Activated CD8-positive, alpha-beta T cell treated with anti-CD3 and anti-CD28 coated beads for 36 hours (primary cell): Measurements from ENCODE around the gene SH3GL2. TPM values are rescaled to one million over a fixed set of nuclear protein-coding genes. Genes with fewer than 3 reads are reported as not detected.

Experiments used
- ATAC-seq: fragments of 200-7000 bp; cut with Tn5 transposase; one replicate; pipeline ENCODE4 v1.10.0; 2021; ENCODE audit warnings: mild to moderate bottlenecking, moderate library complexity
- CTCF ChIA-PET: fragments of 350-600 bp; sonication (Branson Sonifier 250); formaldehyde crosslinking; loops from one replicate; lab custom pipeline; 2021; ENCODE audit warnings: antibody characterized with exemption; lab: Charles Lee
- POLR2A ChIA-PET: fragments of 350-600 bp; sonication (Branson Sonifier 250); formaldehyde crosslinking; loops from one replicate; lab custom pipeline; 2021; ENCODE audit warnings: antibody characterized with exemption; lab: Charles Lee
- DNase-seq: peaks from one replicate; pipeline ENCODE4 v3.0.0-alpha.2; 2020
- H3K27ac Mint-ChIP-seq: one replicate; pipeline ENCODE4 v1.8.0; 2021; ENCODE audit warnings: mild to moderate bottlenecking, mixed read lengths
- H3K27me3 Mint-ChIP-seq: one replicate; pipeline ENCODE4 v1.8.0; 2021; ENCODE audit warnings: mixed read lengths
- H3K36me3 Mint-ChIP-seq: one replicate; pipeline ENCODE4 v1.8.0; 2021; ENCODE audit warnings: low read depth, mixed read lengths
- H3K4me1 Mint-ChIP-seq: one replicate; pipeline ENCODE4 v1.8.0; 2021; ENCODE audit warnings: low read depth, mixed read lengths
- H3K4me3 Mint-ChIP-seq: one replicate; pipeline ENCODE4 v1.8.0; 2021; ENCODE audit warnings: mild to moderate bottlenecking, moderate library complexity, mixed read lengths
- H3K9me3 Mint-ChIP-seq: one replicate; pipeline ENCODE4 v1.8.0; 2021; ENCODE audit warnings: mixed read lengths
- intact Hi-C: fragments of 100-400 bp; cut with micrococcal nuclease; formaldehyde crosslinking; loops from one replicate; pipeline ENCODE4 v1.10.0; 2022
- total RNA-seq, 2 experiments: library from RNA; stranded (reverse); gene quantifications; one replicate each; pipeline ENCODE4 v1.2.3, GENCODE V29; 2021
- TF ChIP-seq, protein P1 (sequence below): fragments of 200-600 bp; IDR thresholded peaks from one replicate; pipeline ENCODE4 v1.8.0; 2022; ENCODE audit warnings: antibody characterized with exemption, mild to moderate bottlenecking

Gene SH3GL2
- total RNA-seq, 2 experiments from 2014 or later, result not detected

DNA sequence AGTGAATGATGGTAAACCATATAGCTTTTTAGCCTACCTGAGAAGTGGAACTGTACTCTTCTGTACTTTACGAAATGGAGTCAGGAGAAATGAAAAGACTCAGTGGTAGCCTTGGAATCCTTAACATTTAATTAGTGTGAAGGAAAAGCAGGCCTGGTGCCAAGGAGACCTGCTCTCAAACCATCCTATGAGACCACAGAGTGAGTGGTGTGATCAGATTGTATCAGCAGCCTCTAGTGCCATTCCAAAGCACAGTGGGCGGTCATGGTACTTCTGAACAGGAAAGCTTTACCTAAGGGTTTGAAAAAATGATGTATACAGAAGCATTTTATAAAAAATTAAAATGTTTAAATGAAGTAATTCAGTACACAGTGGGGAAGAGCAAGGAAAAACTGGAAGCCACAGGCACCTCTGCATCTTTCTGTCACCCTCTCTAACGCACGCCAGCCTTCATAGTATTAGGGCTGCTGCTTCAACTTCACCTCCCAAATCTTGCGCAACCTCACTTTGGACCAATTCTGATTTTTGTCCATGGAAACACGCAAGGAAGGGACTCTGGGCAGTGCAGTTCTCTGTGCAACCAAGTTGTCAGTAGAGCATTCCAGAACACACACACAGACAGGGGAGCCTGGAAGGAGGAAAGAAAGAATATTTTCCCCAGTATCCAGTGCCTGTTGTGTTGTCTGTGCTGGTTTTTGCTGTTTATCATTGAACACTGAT is 203.7 kb downstream of the SH3GL2 start:
- Mint-ChIP-seq H3K4me1 (no peaks in the 10 kb centered on the region), H3K4me3 (no peak overlapping the region), H3K27ac (no peak overlapping the region), H3K36me3 (no peaks in the 10 kb centered on the region), H3K27me3 (no peaks in the 10 kb centered on the region), H3K9me3 (peaks cover 2% of the 10 kb centered on the region)
- no peak for ATAC-seq
- CTCF ChIA-PET, result no interaction called here
- DNase-seq, result no peak
- TF ChIP-seq, protein P1, sequence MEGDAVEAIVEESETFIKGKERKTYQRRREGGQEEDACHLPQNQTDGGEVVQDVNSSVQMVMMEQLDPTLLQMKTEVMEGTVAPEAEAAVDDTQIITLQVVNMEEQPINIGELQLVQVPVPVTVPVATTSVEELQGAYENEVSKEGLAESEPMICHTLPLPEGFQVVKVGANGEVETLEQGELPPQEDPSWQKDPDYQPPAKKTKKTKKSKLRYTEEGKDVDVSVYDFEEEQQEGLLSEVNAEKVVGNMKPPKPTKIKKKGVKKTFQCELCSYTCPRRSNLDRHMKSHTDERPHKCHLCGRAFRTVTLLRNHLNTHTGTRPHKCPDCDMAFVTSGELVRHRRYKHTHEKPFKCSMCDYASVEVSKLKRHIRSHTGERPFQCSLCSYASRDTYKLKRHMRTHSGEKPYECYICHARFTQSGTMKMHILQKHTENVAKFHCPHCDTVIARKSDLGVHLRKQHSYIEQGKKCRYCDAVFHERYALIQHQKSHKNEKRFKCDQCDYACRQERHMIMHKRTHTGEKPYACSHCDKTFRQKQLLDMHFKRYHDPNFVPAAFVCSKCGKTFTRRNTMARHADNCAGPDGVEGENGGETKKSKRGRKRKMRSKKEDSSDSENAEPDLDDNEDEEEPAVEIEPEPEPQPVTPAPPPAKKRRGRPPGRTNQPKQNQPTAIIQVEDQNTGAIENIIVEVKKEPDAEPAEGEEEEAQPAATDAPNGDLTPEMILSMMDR, result no peak
- intact Hi-C loops, result no loop called here
- POLR2A ChIA-PET, result no interaction called here

DNA sequence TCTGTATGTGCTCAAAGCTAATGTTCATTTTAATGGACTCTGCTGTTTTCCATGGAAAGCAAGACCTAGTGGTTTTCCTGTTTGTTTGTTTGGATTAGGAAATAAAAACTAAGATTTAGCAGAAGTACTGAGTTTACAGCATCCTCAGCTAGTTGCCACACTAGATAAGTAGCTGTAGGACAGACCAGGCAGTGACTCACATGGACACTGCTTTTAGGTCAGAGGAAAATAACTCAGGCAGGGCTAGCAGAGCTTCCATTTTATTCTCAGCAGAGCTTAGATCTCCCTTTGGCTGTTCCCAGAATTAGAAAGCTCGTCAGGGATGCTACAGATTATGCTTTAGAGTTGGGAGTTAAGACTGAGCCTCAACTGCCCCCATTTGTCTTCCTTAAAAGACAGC is 204.4 kb downstream of the SH3GL2 start:
- peaks cover 2% of the 10 kb centered on the region for H3K9me3 Mint-ChIP-seq
- DNase-seq (no peak), ATAC-seq (no peak)
- H3K27ac Mint-ChIP-seq, result no peak overlapping the region
- intact Hi-C loops, result no loop called here
- TF ChIP-seq, protein P1, result no peak
- POLR2A ChIA-PET, result no interaction called here
- no peak overlapping the region for H3K4me3 Mint-ChIP-seq
- H3K27me3 Mint-ChIP-seq, result no peaks in the 10 kb centered on the region
- CTCF ChIA-PET, result no interaction called here
- H3K36me3 Mint-ChIP-seq, result no peaks in the 10 kb centered on the region
- H3K4me1 Mint-ChIP-seq, result no peaks in the 10 kb centered on the region

DNA sequence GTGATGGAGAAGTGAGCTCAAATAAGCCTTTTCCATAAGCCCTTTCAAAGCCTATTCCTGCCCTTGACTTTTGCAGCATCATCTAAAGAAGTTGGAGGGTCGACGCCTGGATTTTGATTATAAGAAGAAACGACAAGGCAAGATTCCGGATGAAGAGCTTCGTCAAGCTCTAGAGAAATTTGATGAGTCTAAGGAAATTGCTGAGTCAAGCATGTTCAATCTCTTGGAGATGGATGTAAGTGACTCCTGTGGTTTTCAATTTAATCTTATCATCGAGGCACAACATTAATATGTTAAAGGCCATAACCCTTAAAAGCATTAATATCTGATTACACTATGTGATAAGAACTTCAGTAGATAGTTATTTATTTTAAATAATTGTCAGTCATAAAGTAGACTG is 210.4 kb downstream of the SH3GL2 start:
- intact Hi-C loops, result no loop called here

DNA sequence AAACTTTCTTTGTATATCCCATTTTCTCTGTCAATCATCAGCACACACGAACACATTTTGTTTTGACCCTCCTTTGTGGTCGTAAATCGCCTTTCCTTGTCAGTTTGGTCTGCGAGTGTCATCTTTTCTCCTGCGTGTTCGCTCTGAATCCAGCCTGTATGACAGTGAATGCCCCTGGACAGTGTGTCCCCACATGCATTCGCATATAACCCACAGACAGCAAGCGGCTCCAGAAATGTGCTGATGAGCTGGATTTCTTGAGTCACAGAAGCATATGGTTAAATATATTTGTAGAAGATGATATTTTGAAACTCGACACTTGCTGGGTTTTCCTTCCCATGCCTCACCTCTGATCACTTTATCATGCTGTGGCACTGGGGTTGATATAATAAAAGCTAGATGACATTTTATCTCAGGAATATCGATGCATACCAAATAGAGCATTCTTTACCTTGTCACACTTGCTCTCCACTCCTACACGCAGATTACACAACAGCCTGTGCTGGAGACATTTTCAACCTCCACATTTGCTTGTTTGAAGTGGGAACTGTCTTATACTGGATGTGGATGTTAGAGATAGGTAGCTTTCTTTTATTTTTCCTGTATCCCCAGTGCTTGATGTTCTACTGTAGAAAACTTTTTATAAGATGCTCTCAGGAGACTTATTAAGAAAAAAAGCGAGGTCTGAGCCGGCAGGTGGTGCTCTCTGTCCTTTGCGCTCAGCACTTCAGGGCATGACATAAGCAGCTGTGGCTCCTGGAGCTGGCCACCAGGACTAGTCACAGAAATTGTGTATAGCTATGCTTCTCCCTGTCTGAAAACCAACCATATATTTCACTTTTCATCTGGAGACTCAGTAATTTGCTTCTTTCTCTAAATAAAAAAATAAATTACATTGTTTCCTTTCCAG is 215.1 kb downstream of the SH3GL2 start:
- DNase-seq, result no peak

More for the DNA sequence above, 210.4 kb downstream of the SH3GL2 start:
- ChIA-PET CTCF (no interaction called here), POLR2A (no interaction called here)
- TF ChIP-seq, protein P1, result no peak
- no peaks in the 10 kb centered on the region for H3K36me3 Mint-ChIP-seq
- H3K27me3 Mint-ChIP-seq, result no peaks in the 10 kb centered on the region
- no peaks in the 10 kb centered on the region for H3K9me3 Mint-ChIP-seq
- H3K27ac Mint-ChIP-seq, result no peak overlapping the region
- H3K4me1 Mint-ChIP-seq, result no peaks in the 10 kb centered on the region
- no peak for ATAC-seq
- H3K4me3 Mint-ChIP-seq, result no peak overlapping the region
- DNase-seq, result no peak

More for the DNA sequence above, 215.1 kb downstream of the SH3GL2 start:
- H3K4me3 Mint-ChIP-seq, result no peak overlapping the region
- CTCF ChIA-PET, result interaction anchor here (1.1 kb wide), 1 partner anchor 10 kb away, joined by 3 read pairs; no protein-coding TSS in a partner anchor
- POLR2A ChIA-PET, result no interaction called here
- no peak overlapping the region for H3K27ac Mint-ChIP-seq
- intact Hi-C loops, result no loop called here
- H3K36me3 Mint-ChIP-seq, result no peaks in the 10 kb centered on the region
- H3K4me1 Mint-ChIP-seq, result no peaks in the 10 kb centered on the region
- no peaks in the 10 kb centered on the region for H3K9me3 Mint-ChIP-seq
- no peak for ATAC-seq
- TF ChIP-seq, protein P1, result no peak
- no peaks in the 10 kb centered on the region for H3K27me3 Mint-ChIP-seq
